Stomach (tissue), 9 donors: ENCODE measurements around the gene RASD2. TPM values are rescaled to one million over a fixed set of nuclear protein-coding genes. Genes with fewer than 3 reads are reported as not detected.

ENCODE experiments used
- DNase-seq, 2 donors: peaks; one replicate each; pipeline versions ENCODE4 v3.0.0 to v3.0.0-alpha.2; 2013 to 2019
- H3K27ac ChIP-seq, 5 donors: fragments of 200-600 bp in 4 of 5; sonication (generic) in 4 of 5; one replicate each; pipeline ENCODE4 v1.5.1; 2013 to 2019; ENCODE audit warnings: mild to moderate bottlenecking in 1 of 5, moderate library complexity in 1 of 5
- H3K27me3 ChIP-seq, 3 donors: fragments of 200-600 bp; sonication (generic); one replicate each; pipeline ENCODE4 v1.5.1; 2017 to 2019; ENCODE audit warnings: mixed run types in 1 of 3
- H3K36me3 ChIP-seq, 4 donors: fragments of 200-600 bp; sonication (generic); 1 replicate in 3 of 4; 2 replicates in 1 of 4; pipeline ENCODE4 v1.5.1; 2016 to 2019
- H3K4me1 ChIP-seq, 4 donors: fragments of 200-600 bp; sonication (generic); one replicate each; pipeline ENCODE4 v1.5.1; 2016 to 2019
- H3K4me3 ChIP-seq, 4 donors: fragments of 200-600 bp; sonication (generic) in 3 of 4; one replicate each; pipeline ENCODE4 v1.5.1; 2016 to 2019; ENCODE audit warnings: mild to moderate bottlenecking in 1 of 4
- H3K9me3 ChIP-seq, 4 donors: fragments of 200-600 bp; sonication (generic); one replicate each; pipeline ENCODE4 v1.5.1; 2016 to 2019
- EP300 ChIP-seq: sonication (generic); formaldehyde crosslinking; IDR thresholded peaks from one replicate; pipeline ENCODE4 v1.6.1; 2017; ENCODE audit warnings: antibody characterized with exemption
- POLR2A ChIP-seq, 4 donors: fragments of 450-650 bp; IDR thresholded peaks; one replicate each; pipeline ENCODE4 v1.6.1; 2016; ENCODE audit warnings: antibody characterized with exemption in 4 of 4, control low read depth in 2 of 4, mild to moderate bottlenecking in 1 of 4, moderate library complexity in 1 of 4
- POLR2AphosphoS5 ChIP-seq, 3 donors: sonication (generic); formaldehyde crosslinking; IDR thresholded peaks; one replicate each; pipeline ENCODE4 v1.6.1; 2016; ENCODE audit warnings: antibody characterized with exemption in 3 of 3
- WGBS, 5 donors: extraction: QIAGEN DNeasy Blood & Tissue Kit in 3 of 5; methylation state at CpG; one replicate each; pipeline versions ENCODE4 v1.1.5 to v1.1.7; 2013 to 2018; 5-methylcytosine and 5-hydroxymethylcytosine counted together
- intact Hi-C: fragments of 100-400 bp; cut with DNase I; formaldehyde crosslinking; loops from one replicate; pipeline ENCODE4 v1.15.1; 2023; ENCODE audit warnings: low total_unique reads
- polyA plus RNA-seq, 3 donors: library from polyadenylated mRNA; stranded (reverse); fragments of 200-250 nt; gene quantifications; one replicate each; pipeline ENCODE4 v1.2.3, GENCODE V29; 2013
- total RNA-seq, 5 donors: library from RNA; depleted of rRNA; stranded (reverse); fragments of >200 nt; gene quantifications; one replicate each; pipeline versions ENCODE4 v1.1.0 to v1.2.3, GENCODE V29; 2014 to 2016
- TF ChIP-seq, protein P1 (sequence below), 7 experiments: fragments of 450-650 bp in 4 of 7; fragments of 200-600 bp in 3 of 7; sonication (generic) in 3 of 7; IDR thresholded peaks; one replicate each; pipeline ENCODE4 v1.5.1; 2016 to 2019; ENCODE audit warnings: antibody characterized with exemption in 7 of 7, control low read depth in 2 of 7, mild to moderate bottlenecking in 1 of 7
- donor health status: healthy with polysubstance abuse.
- donor health status: Bipolar disorder and iron deficiency.
- donor health status: healthy.

RASD2 gene
- total and polyA plus RNA-seq, 8 donors: 0.43 to 3.6 (median 0.72) TPM

DNA sequence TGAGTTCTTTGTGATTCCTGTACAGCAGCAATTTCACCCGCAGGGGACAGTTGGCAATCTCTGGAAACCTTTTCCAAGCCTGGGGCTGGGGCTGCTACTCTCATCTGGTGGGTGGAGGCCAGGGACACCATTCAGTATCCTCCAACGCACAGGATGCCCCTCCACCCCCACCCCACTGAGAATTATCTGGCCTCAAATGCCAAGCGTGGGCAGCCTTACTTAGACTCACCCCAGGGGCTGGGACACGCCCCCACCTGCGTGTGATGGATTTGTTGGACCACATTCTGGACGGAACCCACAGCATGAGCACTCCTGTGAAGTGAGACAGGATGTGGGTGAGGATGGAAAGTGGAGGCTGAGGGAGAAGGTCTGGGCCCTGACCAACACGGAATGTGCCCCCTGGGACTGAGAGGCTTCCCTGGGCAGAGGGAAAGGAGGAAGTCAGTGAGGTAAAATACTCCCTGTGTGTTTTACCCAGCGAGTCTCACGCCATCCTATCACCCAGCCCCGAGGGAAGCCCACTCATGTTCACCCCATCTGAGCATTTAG lies 13.7 kb downstream of the RASD2 start:
- Histone ChIP-seq H3K27ac (no peak overlapping the region), H3K9me3 (no peaks in the 10 kb centered on the region), H3K36me3 (peaks cover 0 to 10% (median 0%) of the 10 kb centered on the region in 4 donors), H3K4me1 (peaks cover 0 to 3% (median 0%) of the 10 kb centered on the region in 4 donors), H3K27me3 (peaks cover 0 to 10% (median 0%) of the 10 kb centered on the region in 3 donors), H3K4me3 (no peak overlapping the region)
- no peak for DNase-seq
- WGBS, 5 donors: 57 to 68% (median 61%) methylated on average over 8 to 10 of the region's 10 CpGs
- TF ChIP-seq POLR2AphosphoS5 (IDR thresholded peaks at IDR 0.05): no peak
- TF ChIP-seq, protein P1, sequence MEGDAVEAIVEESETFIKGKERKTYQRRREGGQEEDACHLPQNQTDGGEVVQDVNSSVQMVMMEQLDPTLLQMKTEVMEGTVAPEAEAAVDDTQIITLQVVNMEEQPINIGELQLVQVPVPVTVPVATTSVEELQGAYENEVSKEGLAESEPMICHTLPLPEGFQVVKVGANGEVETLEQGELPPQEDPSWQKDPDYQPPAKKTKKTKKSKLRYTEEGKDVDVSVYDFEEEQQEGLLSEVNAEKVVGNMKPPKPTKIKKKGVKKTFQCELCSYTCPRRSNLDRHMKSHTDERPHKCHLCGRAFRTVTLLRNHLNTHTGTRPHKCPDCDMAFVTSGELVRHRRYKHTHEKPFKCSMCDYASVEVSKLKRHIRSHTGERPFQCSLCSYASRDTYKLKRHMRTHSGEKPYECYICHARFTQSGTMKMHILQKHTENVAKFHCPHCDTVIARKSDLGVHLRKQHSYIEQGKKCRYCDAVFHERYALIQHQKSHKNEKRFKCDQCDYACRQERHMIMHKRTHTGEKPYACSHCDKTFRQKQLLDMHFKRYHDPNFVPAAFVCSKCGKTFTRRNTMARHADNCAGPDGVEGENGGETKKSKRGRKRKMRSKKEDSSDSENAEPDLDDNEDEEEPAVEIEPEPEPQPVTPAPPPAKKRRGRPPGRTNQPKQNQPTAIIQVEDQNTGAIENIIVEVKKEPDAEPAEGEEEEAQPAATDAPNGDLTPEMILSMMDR (IDR thresholded peaks at IDR 0.05): no peak
- TF ChIP-seq EP300: no peak
- no peak for TF ChIP-seq POLR2A (IDR thresholded peaks at IDR 0.05)
- intact Hi-C loops: no loop called here

DNA sequence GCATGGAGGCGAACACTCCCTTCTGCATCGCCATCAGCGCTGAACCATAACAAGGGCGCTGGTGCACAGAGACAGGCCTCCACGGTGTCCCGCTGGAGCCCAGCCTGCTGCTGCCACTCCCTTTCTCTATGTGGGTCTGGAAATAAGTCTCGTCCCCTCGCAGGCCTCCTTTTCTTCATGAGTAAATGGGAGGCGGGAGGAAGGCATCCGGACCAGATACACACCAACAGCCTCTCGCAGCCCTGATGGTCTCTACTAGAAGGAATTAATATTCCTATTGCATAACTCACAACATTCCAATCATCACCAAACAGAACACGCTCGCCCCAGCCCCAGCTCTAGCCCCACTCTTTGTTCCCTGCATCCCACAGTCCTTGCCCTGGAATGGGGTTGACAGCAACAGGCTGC lies 14.9 kb downstream of the RASD2 start:
- intact Hi-C loops: no loop called here
- Histone ChIP-seq H3K4me3 (no peak overlapping the region), H3K27ac (no peak overlapping the region), H3K4me1 (no peaks in the 10 kb centered on the region), H3K9me3 (no peaks in the 10 kb centered on the region), H3K27me3 (peaks cover 0 to 15% (median 0%) of the 10 kb centered on the region in 3 donors), H3K36me3 (peaks cover 0 to 10% (median 0%) of the 10 kb centered on the region in 4 donors)
- TF ChIP-seq POLR2AphosphoS5 (IDR thresholded peaks at IDR 0.05): no peak
- TF ChIP-seq POLR2A (IDR thresholded peaks at IDR 0.05): no peak
- no peak for TF ChIP-seq EP300
- TF ChIP-seq, protein P1 (IDR thresholded peaks at IDR 0.05): no peak
- 76 to 82% (median 76%) methylated on average over 13 of the region's 13 CpGs for WGBS, 5 donors
- no peak for DNase-seq

DNA sequence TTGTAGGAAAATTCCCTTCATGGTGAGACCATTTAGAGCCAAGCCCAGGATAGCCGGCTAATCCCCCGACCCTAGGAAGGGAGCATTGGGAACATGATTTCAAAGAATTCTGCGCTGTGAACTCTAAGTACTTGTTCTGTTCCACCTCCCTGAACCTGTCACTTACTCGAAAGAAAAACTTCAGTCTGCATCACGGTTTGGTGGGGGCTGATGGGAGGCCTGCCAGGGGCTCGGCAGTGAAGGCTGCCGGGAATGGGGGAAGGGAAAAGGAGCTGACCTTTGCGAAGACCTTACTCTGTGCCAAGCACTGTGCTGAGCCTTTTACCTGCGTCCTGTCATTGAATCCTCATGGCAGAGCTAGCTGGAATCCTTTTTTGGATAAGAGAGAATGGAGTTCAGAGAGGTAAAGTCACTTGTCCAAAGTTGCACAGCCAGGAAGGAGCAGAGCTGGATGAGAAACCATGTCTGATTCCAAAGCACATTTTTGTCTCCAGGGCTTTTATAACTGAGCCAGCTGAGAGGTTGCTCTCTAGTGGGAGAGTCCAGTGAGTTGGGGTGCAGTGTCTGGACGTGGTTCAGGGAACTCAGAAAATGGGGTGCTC lies 15.4 kb downstream of the RASD2 start:
- no peak for DNase-seq
- Histone ChIP-seq H3K4me3 (no peak overlapping the region), H3K27me3 (peaks cover 0 to 15% (median 0%) of the 10 kb centered on the region in 3 donors), H3K9me3 (no peaks in the 10 kb centered on the region), H3K4me1 (no peaks in the 10 kb centered on the region), H3K36me3 (peaks cover 0 to 10% (median 0%) of the 10 kb centered on the region in 4 donors), H3K27ac (no peak overlapping the region)
- intact Hi-C loops: no loop called here
- WGBS, 5 donors: 57 to 69% (median 61%) methylated on average over 10 of the region's 10 CpGs
- TF ChIP-seq POLR2AphosphoS5 (IDR thresholded peaks at IDR 0.05): no peak

DNA sequence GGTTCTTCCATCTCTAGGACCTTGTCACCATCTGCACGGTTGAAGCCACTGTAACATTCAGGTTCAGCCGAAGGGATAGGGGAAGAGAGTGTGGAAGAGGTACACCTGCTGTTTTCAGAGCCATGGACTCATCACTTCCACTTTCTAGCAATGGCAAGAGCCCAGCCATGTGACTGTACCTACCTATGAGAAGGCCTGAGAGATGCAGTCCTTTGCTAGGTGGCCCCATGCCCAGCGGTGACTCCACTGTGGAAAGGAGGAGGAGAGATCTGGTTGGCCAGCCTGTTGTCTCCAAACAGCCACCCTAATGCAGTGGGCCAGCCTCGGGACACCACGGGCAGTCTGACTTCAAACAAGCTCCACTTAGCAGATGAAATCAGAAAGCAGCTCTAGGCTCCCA lies 16.0 kb downstream of the RASD2 start:
- WGBS, 5 donors: 79 to 89% (median 85%) methylated on average over 5 of the region's 5 CpGs
- no peak for DNase-seq
- no peak for TF ChIP-seq POLR2AphosphoS5 (IDR thresholded peaks at IDR 0.05)
- TF ChIP-seq POLR2A (IDR thresholded peaks at IDR 0.05): no peak
- no peak for TF ChIP-seq EP300
- TF ChIP-seq, protein P1 (IDR thresholded peaks at IDR 0.05): no peak
- H3K27ac ChIP-seq: no peak overlapping the region
- H3K4me1 ChIP-seq: no peaks in the 10 kb centered on the region
- H3K9me3 ChIP-seq: no peaks in the 10 kb centered on the region
- peaks cover 0 to 15% (median 0%) of the 10 kb centered on the region in 3 donors for H3K27me3 ChIP-seq
- intact Hi-C loops: no loop called here
- no peak overlapping the region for H3K4me3 ChIP-seq
- H3K36me3 ChIP-seq: peaks cover 0 to 9% (median 0%) of the 10 kb centered on the region in 4 donors

DNA sequence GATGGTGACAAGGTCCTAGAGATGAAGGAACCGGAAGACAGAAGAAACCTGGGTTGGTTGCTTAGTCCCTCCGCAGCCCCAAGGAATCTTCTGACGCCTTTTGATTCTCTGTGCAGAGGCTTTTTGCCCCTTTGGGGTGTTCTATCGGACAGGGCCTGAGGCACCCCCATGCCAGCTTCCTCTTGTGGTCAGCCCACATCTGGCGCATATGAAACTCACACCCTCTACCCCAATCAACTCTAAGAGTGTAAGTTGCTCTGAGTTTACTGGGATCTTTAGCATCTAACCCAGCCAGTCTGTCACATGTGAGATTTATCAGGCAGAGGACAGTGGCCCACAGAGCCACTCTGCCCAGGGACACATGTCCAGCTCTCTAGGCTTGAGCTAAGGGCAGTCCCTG lies 17.4 kb downstream of the RASD2 start:
- intact Hi-C loops: no loop called here
- 74 to 90% (median 86%) methylated on average over 5 of the region's 5 CpGs for WGBS, 5 donors

More for the DNA sequence above, 17.4 kb downstream of the RASD2 start:
- no peaks in the 10 kb centered on the region for H3K4me1 ChIP-seq
- DNase-seq: no peak
- H3K27ac ChIP-seq: no peak overlapping the region
- no peaks in the 10 kb centered on the region for H3K36me3 ChIP-seq
- peaks cover 0 to 12% (median 0%) of the 10 kb centered on the region in 3 donors for H3K27me3 ChIP-seq
- no peaks in the 10 kb centered on the region for H3K9me3 ChIP-seq
- no peak overlapping the region for H3K4me3 ChIP-seq
- TF ChIP-seq POLR2AphosphoS5 (IDR thresholded peaks at IDR 0.05): no peak
- TF ChIP-seq, protein P1 (IDR thresholded peaks at IDR 0.05): no peak
- TF ChIP-seq EP300: no peak
